ENCODE results near the gene SAMM50.

Gene SAMM50

GRCh38 chr22:43988960-43989359 lies 33.7 kb downstream of the SAMM50 start:
- TF ChIP-seq CTCF (IDR thresholded peaks at IDR 0.05; ENCODE audit: low read depth, low read length) = no peak
- H3K4me3 ChIP-seq (ENCODE audit: low read depth, low read length) = no peak overlapping the region

GRCh38 chr22:43990044-43990443 lies 34.8 kb downstream of the SAMM50 start:
- TF ChIP-seq CTCF (IDR thresholded peaks at IDR 0.05; ENCODE audit: low read depth, low read length) = no peak
- no peak overlapping the region for H3K4me3 ChIP-seq (ENCODE audit: low read depth, low read length)

- H3K4me3 ChIP-seq (ENCODE audit: low read depth, low read length) = no peak overlapping the region
- no peak for TF ChIP-seq CTCF (IDR thresholded peaks at IDR 0.05; ENCODE audit: low read depth, low read length)
Observed at GRCh38 chr22:43991316-43992020, 36.2 kb downstream of the SAMM50 start.

- no peak overlapping the region for H3K4me3 ChIP-seq (ENCODE audit: low read depth, low read length)
- TF ChIP-seq CTCF (IDR thresholded peaks at IDR 0.05; ENCODE audit: low read depth, low read length) = no peak
Observed at GRCh38 chr22:43992331-43992821, 37.1 kb downstream of the SAMM50 start.

GRCh38 chr22:43993072-43993760 lies 38.0 kb downstream of the SAMM50 start:
- peak; percentile 98 for TF ChIP-seq CTCF (IDR thresholded peaks at IDR 0.05; ENCODE audit: low read depth, low read length)
- no peak overlapping the region for H3K4me3 ChIP-seq (ENCODE audit: low read depth, low read length)

GRCh38 chr22:43994006-43994405 lies 38.8 kb downstream of the SAMM50 start:
- H3K4me3 ChIP-seq (ENCODE audit: low read depth, low read length) = no peak overlapping the region

More at GRCh38 chr22:43994006-43994405, 38.8 kb downstream of the SAMM50 start:
- TF ChIP-seq CTCF (IDR thresholded peaks at IDR 0.05; ENCODE audit: low read depth, low read length) = no peak

Data from WI38 (cell line).